SK-N-MC (cell line): ENCODE results near the gene CFAP57.

Experiments used
- EZH2 ChIP-seq: fragments of 200-600 bp; sonication (generic); IDR thresholded peaks from one replicate; pipeline ENCODE4 v1.6.1; 2017; ENCODE audit warnings: antibody characterized with exemption
- FOXP2 ChIP-seq: optimal IDR thresholded peaks from 2 replicates; pipeline ENCODE3; 2011; ENCODE audit warnings: mild to moderate bottlenecking, moderate library complexity; ENCODE audit not compliant: insufficient read depth; ENCODE audit errors: extremely low read length, control extremely low read depth
- POLR2AphosphoS5 ChIP-seq: IDR thresholded peaks from 2 replicates; pipeline ENCODE4 v1.6.1; 2012; ENCODE audit warnings: mild to moderate bottlenecking, low read depth, low read length, borderline replicate concordance

DNA sequence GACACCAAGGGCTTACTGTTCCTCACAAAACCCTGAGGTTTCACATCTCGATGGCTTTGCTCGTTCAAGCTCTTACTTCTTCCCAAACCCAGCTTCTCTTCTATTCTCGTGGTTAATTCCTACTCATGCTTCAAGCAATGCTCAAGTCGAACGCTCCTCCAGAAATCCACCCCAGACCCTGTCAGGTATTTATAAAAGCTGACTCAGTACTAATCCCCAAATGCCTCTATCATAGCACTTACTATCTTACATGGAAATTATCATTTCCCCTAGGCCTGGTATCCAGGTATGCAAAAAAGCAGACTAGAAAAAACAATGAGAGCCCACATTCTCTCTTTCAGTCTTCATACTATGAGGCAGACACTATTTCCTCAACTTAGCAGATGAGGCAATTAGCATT is 6.4 kb upstream of the CFAP57 start:
- TF ChIP-seq EZH2 (no peak), POLR2AphosphoS5 (no peak), FOXP2 (no peak)
